Measurements from ENCODE around the gene GRK2. TPM values are rescaled to one million over a fixed set of nuclear protein-coding genes. Genes with fewer than 3 reads are reported as not detected.

Gene GRK2
- total RNA-seq, 1 experiment from 2014 or later = 270 TPM

DNA sequence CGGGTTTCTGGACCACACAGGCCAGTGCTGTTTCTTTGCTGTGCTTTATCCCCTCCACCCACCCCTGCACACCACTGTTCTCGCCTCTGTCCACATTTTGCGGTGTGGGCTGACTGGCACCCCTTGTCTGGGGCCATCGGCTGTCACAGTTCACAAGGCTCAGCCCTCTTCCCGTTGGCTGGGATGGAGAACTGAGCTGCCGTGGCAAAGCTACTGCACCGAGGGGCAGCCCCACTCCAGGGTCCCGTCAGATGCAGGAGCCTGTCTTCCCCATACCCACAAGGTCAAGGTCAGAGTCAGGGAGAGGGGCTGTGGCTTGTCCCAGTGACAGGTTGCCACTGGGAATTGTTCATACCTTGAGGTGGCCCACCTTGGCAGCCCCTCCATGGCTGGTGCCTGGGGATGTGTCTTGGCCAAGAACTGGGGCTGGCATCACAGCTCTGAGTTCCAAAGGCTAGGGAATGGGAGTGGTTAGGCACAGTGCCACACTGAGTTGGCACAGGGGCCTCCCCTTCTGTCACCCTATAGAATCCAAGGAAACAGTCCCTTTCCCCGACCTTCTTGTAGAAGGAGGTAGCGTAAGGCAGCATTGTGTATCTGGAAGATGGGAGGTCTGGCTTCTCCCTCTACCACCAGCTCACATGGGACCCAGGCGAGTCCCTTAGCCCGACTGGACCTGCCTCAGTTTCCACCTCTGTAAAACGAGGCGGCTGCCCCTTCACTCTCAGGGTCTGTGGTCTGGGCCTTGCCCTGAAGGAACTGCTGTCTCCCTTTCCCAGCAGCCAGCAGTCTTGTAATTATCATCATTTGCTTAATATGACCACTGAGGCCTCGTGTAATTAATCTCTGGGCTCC lies 3.4 kb downstream of the GRK2 start:
- peak; percentile 54 for DNase-seq (ENCODE audit: low spot score)

DNA sequence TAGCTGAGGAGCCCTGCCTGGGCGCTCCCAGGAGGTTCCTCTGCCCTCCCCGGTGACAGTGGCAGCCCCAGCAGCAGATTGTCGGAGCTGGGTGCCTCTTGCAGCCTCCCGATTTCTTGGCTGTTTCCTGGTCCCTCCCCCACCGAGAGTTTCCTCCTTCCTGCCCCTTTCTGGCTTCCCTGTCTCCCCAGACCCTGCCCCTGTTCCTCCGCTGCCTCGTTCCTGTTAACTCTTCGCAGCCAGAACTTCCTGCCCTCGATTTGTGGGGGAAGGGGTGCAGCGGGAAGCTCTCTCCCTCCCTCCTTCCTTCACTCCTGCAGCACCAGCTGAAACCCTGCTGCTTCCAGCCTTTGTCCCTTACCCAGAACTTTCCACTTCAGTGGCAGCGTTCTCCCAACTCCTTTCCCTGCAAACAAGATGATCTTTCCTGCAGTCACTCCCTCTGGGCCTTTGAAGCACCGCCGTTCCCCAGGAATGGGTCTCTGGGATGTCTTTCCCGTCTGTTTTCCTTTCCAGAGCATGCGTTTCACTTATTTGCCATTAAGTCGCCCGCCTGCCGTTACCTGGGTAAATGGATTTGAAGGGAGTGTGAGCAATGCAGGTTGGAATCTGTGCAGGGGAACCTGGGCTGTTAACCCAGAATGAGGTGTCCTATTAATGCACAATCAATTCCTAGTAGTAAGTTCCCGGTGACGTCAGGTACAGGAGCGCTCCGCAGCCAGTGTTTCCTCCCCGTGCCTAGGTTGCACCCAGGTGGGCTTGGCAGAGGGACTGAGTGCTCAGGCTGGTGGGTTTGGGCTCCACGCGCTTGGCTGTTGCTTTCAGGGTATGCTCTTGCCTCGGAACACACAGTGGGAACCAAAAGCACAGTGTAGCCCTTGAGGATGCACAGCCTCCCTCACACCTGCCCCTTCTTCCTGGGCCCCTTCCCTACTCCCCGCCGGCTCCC lies 4.3 kb downstream of the GRK2 start:
- DNase-seq (ENCODE audit: low spot score) = peak; percentile 33

GRCh38 chr11:67271205-67271540 lies 4.9 kb downstream of the GRK2 start:
- no peak for DNase-seq (ENCODE audit: low spot score)

GRCh38 chr11:67271541-67272284 lies 5.4 kb downstream of the GRK2 start:
- no peak for DNase-seq (ENCODE audit: low spot score)

DNA sequence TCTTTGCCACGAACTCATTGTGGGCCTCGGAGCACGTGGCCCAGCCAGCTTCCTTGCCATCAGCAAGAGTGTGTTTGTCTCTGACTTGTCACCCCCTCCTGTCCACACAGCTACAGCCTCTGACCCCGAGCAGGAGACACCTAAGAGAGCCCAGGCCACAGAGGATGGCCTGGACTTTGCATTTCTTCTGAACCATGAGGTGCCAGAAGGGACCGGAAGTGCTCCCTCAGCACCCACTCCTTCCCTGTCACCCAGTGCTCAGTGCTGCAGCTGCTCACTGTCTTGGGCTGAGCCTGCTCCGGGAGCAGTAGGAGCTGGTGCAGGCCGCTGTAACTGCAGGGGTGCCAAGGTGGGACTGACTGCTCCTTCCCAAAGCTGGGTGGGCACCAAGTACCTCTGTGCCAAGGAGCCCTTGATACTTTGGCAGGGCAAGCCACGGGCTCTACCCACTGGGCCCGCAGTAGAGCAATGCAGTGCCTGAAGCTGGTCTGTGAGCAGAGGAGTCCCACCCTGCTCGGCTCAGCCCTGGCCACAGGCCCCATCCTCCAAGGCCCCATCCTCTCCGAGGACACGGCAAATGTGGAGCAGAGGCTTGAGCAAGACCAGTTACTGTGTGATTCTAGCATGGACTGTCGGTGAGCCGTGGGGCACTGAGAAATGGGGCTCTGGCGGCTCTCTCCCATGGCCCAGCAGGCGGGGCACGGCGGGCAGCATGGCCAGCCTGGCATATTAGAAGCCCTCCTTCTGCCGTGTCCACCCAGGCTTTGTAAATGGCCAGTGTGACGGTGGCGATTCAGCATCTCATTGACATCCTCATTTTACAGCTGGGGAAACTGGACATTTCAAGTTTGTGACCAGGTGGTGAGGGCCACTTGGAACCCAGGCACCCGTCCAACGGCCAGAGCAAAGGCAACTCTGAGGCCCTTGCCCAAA lies 6.3 kb downstream of the GRK2 start:
- DNase-seq (ENCODE audit: low spot score) = no peak

GRCh38 chr11:67273260-67273990 lies 7.2 kb downstream of the GRK2 start:
- DNase-seq (ENCODE audit: low spot score) = no peak

DNA sequence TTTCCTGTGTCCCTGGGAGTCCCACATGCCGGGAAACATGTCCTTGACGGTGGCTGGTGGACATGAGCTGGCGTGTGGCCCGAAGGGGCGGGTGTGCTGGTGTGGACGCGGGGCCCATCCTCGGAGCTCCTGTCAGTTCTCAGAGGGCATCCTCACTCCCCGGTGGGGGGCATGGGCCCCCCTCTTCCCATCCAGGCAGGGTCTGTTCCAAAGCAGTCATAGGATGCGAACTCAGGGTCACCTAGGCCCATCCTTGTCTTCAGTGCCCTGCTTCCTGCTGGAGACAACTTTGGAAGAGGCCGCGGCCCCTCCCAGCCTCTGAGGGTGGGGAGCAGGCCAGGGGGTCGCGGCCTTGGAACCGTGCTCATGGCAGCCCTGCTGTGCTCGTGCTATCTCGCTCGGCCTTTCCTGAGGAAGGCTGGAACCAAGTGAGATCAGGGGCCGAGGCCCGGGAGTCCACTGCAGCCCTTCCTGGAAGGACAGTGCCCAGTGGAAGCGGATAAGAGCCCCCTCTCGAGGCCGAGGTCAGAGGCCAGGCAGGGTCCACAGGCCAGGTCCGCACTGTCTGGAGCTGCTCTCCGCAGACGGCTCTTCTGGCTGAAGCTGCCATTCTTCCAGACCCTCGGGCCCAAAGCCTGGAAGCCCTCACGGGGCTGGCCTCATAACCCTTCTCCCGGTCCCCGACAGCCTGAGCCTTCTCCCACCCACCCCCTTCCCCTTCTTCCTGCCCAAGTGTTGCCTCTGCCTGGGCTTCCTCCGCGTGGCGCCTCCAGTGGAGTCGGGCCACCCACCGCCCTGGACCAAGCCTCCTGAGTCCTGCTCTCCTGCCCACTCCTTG lies 8.7 kb downstream of the GRK2 start:
- DNase-seq (ENCODE audit: low spot score) = no peak

DNA sequence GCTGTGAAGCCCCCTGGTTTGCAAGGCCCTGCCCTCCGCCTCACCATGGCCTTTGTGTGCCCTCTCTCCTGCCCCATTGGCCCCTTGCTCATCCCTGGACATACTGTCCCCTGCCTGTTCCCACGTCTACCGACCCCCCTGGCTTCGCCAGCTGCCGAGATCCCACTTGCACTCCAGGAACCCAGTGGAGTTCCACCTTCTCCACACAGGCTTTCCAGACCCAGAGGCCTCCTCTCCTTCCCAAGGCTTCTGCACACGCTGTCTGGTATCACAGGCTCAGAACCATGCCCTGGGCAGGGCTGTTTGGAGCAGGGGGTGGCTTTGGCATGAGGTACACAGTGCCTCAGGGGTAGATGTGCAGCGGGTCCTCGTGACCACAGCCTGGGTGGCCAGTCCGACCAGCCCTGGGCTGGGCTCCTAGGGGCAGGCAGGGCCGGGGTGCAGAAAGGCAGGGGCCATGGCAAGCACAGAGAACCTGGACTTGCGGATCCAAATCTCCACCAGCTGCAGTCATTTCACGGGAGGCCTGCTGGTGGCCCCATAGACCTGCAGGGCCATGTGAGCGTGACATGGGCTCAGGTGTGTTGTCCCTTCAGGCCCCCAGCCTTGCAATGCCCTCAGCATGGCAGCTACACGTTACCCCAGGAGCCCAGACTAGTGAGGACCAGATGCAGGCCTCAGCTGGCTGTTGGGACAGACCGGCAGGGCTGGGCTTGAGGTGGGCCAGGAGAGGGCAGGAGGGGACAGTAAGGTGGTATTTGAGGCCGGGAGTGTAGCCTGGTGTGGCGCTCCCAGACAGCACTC lies 9.5 kb downstream of the GRK2 start:
- no peak for DNase-seq (ENCODE audit: low spot score)

- DNase-seq (ENCODE audit: low spot score) = peak; percentile 64
Measured at GRCh38 chr11:67276781-67277230, 10.5 kb downstream of the GRK2 start.

DNA sequence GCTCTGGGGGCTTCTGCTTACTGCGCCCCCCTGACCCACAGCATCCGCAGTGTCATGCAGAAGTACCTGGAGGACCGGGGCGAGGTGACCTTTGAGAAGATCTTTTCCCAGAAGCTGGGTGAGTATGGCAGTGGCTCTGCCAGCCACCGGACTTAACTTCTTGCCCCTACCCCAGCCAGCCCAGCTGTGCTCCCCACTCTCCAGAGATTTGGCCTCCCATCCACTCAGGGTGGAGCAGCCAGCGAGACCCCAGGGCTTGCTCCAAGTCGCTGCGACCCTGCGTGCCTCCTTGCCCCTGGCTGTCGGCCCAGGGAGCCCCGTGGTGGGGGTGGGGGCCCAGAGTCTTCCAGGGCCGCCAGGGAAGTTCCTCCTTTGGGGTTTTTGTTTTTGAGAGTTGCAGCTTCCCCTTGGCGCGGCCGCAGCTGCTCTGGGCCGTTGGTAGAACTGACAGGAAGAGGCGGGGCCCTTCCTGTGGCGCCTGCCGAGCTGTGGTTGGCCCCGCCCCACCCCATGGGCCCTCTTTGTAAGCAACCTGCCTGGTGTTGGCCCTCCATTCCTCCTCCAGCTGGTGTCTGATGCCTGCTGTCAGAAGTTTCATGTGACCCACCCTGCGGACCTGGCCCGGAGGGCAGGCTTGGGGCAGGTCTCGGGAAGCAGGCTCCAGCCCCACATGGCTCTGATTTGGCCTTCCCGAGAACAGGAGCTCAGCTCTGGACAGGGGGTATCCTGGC lies 11.1 kb downstream of the GRK2 start:
- DNase-seq (ENCODE audit: low spot score) = peak; percentile 76

GRCh38 chr11:67278135-67278938 lies 12.1 kb downstream of the GRK2 start:
- no peak for DNase-seq (ENCODE audit: low spot score)

DNA sequence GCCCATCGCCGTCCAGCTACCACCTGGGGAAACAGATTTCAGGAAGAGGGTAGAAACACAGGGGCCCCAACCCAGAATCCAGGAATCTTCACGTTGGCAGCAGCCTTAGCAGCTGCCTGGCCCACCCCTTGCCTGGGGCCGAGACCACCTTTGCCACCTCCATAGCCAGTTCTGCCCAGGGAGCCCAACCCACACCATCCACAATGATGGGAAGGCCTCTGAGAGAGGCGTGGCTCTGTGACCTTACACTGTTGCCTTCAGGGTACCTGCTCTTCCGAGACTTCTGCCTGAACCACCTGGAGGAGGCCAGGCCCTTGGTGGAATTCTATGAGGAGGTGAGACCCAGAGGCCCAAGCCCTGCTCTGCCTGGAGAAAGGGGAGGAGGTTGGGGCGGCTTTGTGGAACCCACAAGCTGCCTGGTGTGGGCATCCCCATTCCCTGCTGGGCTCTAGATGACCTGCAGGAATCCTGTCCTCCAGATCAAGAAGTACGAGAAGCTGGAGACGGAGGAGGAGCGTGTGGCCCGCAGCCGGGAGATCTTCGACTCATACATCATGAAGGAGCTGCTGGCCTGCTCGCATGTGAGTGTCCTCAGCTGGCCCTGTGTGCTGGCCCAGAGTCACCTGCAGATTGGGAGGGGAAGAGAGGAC lies 12.8 kb downstream of the GRK2 start:
- no peak for DNase-seq (ENCODE audit: low spot score)

GRCh38 chr11:67279589-67280340 lies 13.5 kb downstream of the GRK2 start:
- no peak for DNase-seq (ENCODE audit: low spot score)

DNA sequence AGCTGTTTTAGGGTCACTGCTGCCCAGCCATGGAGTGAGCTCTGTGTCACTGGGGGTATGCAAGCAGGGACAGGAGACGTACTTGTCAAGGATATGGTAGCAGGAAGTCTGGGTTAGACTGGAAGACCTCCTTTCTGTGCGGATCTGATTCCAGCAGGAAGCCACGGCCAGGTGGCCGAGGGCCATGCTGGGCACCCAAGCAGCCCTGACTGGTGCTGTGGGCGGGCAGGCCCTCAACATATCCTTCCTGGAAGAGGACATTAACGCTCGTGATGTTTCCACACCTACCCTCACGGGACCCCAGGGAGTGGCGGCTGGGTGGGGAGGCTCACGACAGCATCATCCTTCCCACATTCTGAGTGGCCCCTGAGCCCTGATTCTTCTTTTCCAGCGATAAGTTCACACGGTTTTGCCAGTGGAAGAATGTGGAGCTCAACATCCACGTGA lies 14.1 kb downstream of the GRK2 start:
- no peak for DNase-seq (ENCODE audit: low spot score)

Measured in HT-29 (cell line).